ENCODE measurements around the gene RGS18.

DNA sequence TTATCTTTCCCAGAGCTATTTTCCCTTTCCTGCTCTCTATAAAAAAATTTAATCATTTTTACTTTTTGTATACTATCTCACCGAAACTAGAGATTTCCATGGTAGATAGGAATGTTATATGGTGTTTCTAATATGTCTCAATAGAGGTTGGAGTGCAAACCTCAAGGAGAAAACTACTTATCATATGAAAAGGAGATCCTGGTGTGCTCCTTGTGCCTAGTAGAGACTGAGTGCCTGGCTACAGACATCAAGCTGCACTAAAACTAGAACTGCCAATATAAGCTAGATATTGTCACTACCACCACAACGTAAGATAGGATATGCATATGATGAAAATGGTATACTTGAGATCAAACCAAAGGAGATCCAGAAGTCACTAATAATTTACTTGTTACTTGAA, 67.0 kb downstream of the RGS18 start:
- TF ChIP-seq JUNB (IDR thresholded peaks at IDR 0.05; ENCODE audit: unreplicated experiment): no peak
- TF ChIP-seq, protein P1, sequence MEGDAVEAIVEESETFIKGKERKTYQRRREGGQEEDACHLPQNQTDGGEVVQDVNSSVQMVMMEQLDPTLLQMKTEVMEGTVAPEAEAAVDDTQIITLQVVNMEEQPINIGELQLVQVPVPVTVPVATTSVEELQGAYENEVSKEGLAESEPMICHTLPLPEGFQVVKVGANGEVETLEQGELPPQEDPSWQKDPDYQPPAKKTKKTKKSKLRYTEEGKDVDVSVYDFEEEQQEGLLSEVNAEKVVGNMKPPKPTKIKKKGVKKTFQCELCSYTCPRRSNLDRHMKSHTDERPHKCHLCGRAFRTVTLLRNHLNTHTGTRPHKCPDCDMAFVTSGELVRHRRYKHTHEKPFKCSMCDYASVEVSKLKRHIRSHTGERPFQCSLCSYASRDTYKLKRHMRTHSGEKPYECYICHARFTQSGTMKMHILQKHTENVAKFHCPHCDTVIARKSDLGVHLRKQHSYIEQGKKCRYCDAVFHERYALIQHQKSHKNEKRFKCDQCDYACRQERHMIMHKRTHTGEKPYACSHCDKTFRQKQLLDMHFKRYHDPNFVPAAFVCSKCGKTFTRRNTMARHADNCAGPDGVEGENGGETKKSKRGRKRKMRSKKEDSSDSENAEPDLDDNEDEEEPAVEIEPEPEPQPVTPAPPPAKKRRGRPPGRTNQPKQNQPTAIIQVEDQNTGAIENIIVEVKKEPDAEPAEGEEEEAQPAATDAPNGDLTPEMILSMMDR (conservative IDR thresholded peaks at IDR 0.05; ENCODE audit: low read depth in 2 of 2): no peak
